Subcutaneous abdominal adipose tissue (tissue), 5 donors: ENCODE data around the gene ADK.
"Not testable (repeated sequence)": the region's sequence is repeated elsewhere in the genome, so short reads cannot be mapped to it uniquely, and the experiment has no call there.

Experiments
- H3K27ac ChIP-seq: one replicate; pipeline ENCODE4 v1.7.0; 2013; ENCODE audit warnings: low read depth, mild to moderate bottlenecking, inconsistent platforms, low read length, moderate library complexity
- H3K27me3 ChIP-seq, 5 donors: one replicate each; pipeline ENCODE4 v1.7.0; 2013; ENCODE audit warnings: low read length in 5 of 5, inconsistent platforms in 1 of 5; ENCODE audit not compliant: control insufficient read depth in 5 of 5, insufficient read depth in 4 of 5
- H3K36me3 ChIP-seq, 5 donors: one replicate each; pipeline ENCODE4 v1.7.0; 2013; ENCODE audit warnings: low read length in 5 of 5; ENCODE audit not compliant: control insufficient read depth in 5 of 5, insufficient read depth in 5 of 5
- H3K4me1 ChIP-seq, 5 donors: one replicate each; pipeline ENCODE4 v1.7.0; 2013; ENCODE audit warnings: low read length in 5 of 5, mild to moderate bottlenecking in 3 of 5, moderate library complexity in 1 of 5; ENCODE audit not compliant: control insufficient read depth in 5 of 5, insufficient read depth in 5 of 5
- H3K4me3 ChIP-seq, 5 donors: one replicate each; pipeline ENCODE4 v1.7.0; 2013; ENCODE audit warnings: low read length in 5 of 5, low read depth in 1 of 5
- H3K9ac ChIP-seq, 5 donors: one replicate each; pipeline ENCODE4 v1.7.0; 2013; ENCODE audit warnings: low read length in 5 of 5, mild to moderate bottlenecking in 4 of 5, moderate library complexity in 3 of 5
- H3K9me3 ChIP-seq, 5 donors: one replicate each; pipeline ENCODE4 v1.7.0; 2013; ENCODE audit warnings: low read length in 5 of 5; ENCODE audit not compliant: control insufficient read depth in 5 of 5
- donor health status: healthy.
- donor health status: healthy.
- donor health status: healthy.
- donor health status: healthy.
- donor health status: healthy.

ADK gene

DNA sequence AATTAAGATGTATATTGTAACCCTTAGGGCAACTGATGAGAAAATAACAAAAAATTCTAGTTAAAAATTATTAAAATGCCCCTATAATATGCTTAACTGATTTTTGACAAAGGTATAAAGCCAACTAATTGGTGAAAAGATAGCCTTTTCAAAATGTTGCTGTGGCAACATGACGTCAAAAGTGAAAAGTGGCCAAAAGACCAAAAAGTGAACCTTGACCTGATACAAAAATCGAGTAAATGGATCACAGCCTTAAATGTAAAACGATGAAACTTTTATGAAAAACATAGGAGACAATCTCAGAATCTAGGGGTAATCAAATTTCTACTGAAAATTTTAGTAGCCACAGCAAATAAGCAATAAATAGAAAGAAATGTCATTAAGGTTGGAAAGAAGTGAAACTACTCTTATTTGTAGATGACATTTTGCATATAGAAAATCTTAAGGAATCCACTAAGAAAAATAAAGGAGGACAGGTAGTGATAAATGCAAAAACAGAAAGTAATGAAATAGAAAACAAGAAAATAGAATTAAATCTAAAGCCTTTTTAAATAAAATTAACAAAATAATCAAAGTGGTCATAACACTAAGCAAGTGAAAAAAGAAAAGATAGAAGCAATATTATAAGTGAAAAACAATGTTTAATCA lies 285.6 kb downstream of the ADK start:
- Histone ChIP-seq H3K27ac (no peak overlapping the region), H3K9me3 (no peaks in the 10 kb centered on the region), H3K36me3 (peaks cover 0 to 5% (median 0%) of the 10 kb centered on the region in 5 donors), H3K4me3 (no peak overlapping the region), H3K4me1 (no peaks in the 10 kb centered on the region), H3K9ac (no peak overlapping the region), H3K27me3 (no peaks in the 10 kb centered on the region)

DNA sequence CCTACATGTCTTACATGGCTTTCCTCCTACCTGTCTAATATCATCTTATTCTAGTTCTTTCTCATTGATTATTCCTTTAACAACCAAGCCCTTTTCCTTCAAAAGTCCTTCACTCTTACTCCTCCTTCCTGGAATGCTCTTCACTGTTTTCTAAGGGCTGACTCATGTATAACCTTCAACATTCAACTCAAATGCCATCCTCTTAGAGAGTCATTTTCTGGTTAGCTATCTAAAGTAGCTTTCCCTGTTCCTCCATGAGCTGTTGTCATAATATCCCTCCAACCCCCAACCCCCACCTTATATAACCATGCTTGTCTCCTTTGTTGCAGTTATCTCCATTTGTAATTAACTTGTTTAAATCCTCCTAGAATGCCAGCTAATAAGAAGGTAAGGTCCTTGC lies 286.8 kb downstream of the ADK start:
- H3K36me3 ChIP-seq: peaks cover 0 to 5% (median 0%) of the 10 kb centered on the region in 5 donors
- no peaks in the 10 kb centered on the region for H3K4me1 ChIP-seq
- no peaks in the 10 kb centered on the region for H3K9me3 ChIP-seq
- no peak overlapping the region for H3K4me3 ChIP-seq
- H3K27me3 ChIP-seq: no peaks in the 10 kb centered on the region
- H3K9ac ChIP-seq: no peak overlapping the region
- no peak overlapping the region for H3K27ac ChIP-seq

DNA sequence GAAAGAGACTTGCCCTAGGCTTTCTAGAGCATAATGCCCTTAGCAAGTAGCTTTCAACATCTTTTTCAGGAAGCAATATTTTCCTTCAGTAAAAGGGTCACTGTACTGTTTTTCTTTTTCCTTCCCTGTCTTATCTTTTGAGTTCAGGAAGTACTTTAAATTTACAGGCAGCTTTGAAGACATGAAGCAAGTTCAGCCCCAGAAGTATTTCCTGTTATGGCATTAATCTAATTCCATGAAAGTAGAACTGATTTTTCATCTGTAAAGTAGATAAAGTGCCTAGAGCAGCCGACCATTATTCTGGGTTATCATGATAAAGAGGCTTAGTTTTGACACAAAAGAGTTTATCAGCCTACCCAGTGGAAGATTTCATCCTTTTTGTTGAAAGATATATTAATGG lies 288.2 kb downstream of the ADK start:
- Histone ChIP-seq H3K9me3 (no peaks in the 10 kb centered on the region), H3K4me3 (no peak overlapping the region)

GRCh38 chr10:74445493-74445892 lies 294.5 kb downstream of the ADK start:
- H3K36me3 ChIP-seq: peaks cover 0 to 5% (median 0%) of the 10 kb centered on the region in 5 donors
- H3K4me1 ChIP-seq: no peaks in the 10 kb centered on the region
- no peaks in the 10 kb centered on the region for H3K27me3 ChIP-seq
- no peak overlapping the region for H3K27ac ChIP-seq
- H3K4me3 ChIP-seq: no peak overlapping the region
- no peak overlapping the region for H3K9ac ChIP-seq
- no peaks in the 10 kb centered on the region for H3K9me3 ChIP-seq

More for the DNA sequence above, 288.2 kb downstream of the ADK start:
- no peak overlapping the region for H3K9ac ChIP-seq
- no peak overlapping the region for H3K27ac ChIP-seq
- H3K36me3 ChIP-seq: peaks cover 0 to 5% (median 0%) of the 10 kb centered on the region in 5 donors
- H3K27me3 ChIP-seq: no peaks in the 10 kb centered on the region
- H3K4me1 ChIP-seq: no peaks in the 10 kb centered on the region

DNA sequence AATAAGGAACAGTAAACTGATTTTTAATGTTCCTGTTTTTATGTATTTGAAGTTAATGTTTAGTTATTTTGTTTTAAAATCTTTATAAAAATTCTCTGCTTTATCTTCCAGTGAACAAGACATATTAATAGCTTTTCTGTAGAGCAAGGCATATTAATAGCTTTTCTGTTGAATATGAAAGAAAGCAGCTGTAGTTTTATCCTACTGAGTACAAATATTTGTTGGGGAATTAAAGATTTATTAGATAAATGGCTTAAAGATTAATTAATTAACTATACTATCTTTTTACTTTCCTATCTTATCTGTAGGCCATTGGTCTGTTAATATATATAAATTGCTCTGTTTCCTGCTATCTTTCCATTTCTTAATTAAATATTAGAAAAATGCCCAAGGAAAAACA lies 299.6 kb downstream of the ADK start:
- H3K4me1 ChIP-seq: no peaks in the 10 kb centered on the region
- H3K9ac ChIP-seq: no peak overlapping the region
- no peaks in the 10 kb centered on the region for H3K9me3 ChIP-seq
- H3K27me3 ChIP-seq: no peaks in the 10 kb centered on the region
- no peak overlapping the region for H3K27ac ChIP-seq
- no peaks in the 10 kb centered on the region for H3K36me3 ChIP-seq
- no peak overlapping the region for H3K4me3 ChIP-seq

DNA sequence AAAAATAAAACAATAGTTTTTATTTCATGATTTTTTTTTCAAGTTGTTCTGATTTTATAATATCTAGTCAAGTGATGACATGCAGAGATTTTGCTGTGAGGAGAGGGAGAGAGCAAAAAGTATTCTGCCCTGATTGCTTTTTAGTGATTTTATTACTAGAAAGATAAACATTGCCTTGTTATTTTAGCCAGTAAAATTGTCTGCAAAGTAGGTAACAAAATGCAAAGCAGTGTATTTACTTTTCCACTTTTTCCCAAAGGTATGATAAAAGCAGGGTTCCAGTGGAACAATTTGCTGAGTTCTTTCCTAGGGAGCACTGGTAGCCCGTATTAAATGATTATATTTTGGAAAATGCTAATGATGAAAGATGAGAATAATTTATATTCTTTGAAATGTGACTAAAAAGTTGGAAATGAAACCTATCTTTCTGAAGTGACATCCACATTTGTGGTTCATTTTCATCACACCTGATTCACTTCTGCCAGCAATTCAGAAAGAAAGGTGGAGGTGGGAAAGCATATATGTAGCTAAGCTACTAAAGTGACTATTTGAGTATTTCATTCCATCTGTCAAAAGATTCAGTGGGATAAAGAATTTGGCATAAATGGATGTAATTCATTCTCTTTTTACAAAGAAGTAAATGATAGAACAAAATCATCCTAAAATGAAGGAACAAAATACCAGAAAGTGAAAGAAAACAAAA lies 300.3 kb downstream of the ADK start:
- Histone ChIP-seq H3K9me3 (no peaks in the 10 kb centered on the region), H3K4me1 (no peaks in the 10 kb centered on the region), H3K9ac (no peak overlapping the region), H3K27me3 (no peaks in the 10 kb centered on the region), H3K27ac (no peak overlapping the region), H3K36me3 (no peaks in the 10 kb centered on the region), H3K4me3 (no peak overlapping the region)

DNA sequence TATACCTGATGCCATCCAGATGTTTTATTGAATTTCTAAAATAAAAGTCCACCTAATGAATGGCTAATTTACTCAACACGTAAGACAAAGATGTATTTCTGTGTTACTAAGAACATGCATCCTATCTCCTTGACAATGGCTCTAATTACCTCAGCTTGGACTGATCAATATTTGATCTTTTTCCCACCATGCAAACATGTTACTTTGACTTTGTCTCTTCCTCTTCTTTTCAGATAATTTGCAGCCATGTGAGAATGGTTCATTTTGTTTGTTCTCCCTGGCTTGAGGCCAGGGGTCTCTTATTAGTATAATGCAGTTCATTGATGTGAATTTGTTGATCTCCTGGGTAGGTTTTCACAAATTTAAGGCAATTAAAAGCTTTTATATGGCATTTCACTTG lies 302.1 kb downstream of the ADK start:
- no peak overlapping the region for H3K9ac ChIP-seq
- H3K27me3 ChIP-seq: no peaks in the 10 kb centered on the region
- H3K27ac ChIP-seq: no peak overlapping the region
- H3K36me3 ChIP-seq: no peaks in the 10 kb centered on the region
- no peaks in the 10 kb centered on the region for H3K9me3 ChIP-seq
- H3K4me3 ChIP-seq: no peak overlapping the region
- H3K4me1 ChIP-seq: no peaks in the 10 kb centered on the region

GRCh38 chr10:74457478-74457877 lies 306.5 kb downstream of the ADK start:
- H3K9me3 ChIP-seq, H3K4me3 ChIP-seq, H3K4me1 ChIP-seq, H3K9ac ChIP-seq, H3K27me3 ChIP-seq, H3K27ac ChIP-seq, H3K36me3 ChIP-seq: not testable (repeated sequence)

GRCh38 chr10:74460812-74461211 lies 309.8 kb downstream of the ADK start:
- Histone ChIP-seq H3K27me3 (no peaks in the 10 kb centered on the region), H3K9ac (no peak overlapping the region), H3K4me3 (no peak overlapping the region), H3K27ac (no peak overlapping the region), H3K4me1 (no peaks in the 10 kb centered on the region), H3K36me3 (no peaks in the 10 kb centered on the region), H3K9me3 (no peaks in the 10 kb centered on the region)

DNA sequence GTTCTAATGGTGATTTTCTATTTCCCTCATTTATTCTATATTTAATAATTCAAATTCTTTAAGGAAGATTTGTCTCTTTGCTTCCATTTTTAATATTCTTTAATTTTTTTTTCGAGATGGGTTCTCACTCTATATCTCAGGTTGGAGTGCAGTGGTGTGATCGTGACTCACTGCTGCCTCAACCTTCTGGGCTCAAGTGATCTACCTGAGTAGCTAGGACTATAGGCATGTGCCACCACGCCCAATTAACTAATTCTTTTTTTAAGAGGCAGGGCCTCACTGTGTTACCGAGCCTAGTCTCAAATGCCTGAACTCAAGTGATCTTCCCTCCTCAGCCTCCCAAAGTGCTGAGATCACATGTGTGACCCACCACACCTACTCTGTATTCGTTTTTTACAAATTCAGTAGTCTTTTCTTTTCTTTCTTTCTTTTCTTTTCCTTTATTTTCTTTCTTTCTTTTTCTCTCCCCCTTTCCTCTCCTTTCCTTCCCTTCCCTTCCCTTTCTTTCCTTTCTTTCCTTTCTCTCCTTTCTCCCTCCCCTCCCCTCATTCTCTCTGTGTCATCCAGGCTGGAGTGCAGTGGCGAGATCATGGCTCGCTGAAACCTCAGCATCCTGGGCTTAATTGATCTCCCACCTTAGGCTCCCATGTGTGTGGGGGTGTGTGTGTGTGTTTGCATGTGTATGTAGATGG lies 323.1 kb downstream of the ADK start:
- H3K4me1 ChIP-seq: no peaks in the 10 kb centered on the region
- no peak overlapping the region for H3K9ac ChIP-seq
- H3K9me3 ChIP-seq: no peaks in the 10 kb centered on the region
- peaks cover 0 to 4% (median 0%) of the 10 kb centered on the region in 5 donors for H3K36me3 ChIP-seq
- no peaks in the 10 kb centered on the region for H3K27me3 ChIP-seq
- H3K27ac ChIP-seq: no peak overlapping the region
- no peak overlapping the region for H3K4me3 ChIP-seq
